GM12878 (cell line): ENCODE results near the gene FKBP1B. TPM values are rescaled to one million over a fixed set of nuclear protein-coding genes. Genes with fewer than 3 reads are reported as not detected.

Experiments
- ATAC-seq: fragments of 200-7000 bp; cut with Tn5 transposase; 3 replicates; pipeline ENCODE4 v1.9.1; 2020; ENCODE audit warnings: mild to moderate bottlenecking, moderate library complexity
- BruUV-seq: library from RNA; stranded (reverse); fragments of 400-500 nt; replicated peaks from 2 replicates; lab custom pipeline; 2021; lab: Mats Ljungman, UMichigan
- CTCF ChIA-PET: fragments of 300-600 bp; sonication (Branson Sonifier 250); formaldehyde crosslinking; extraction: SDS; loops from one replicate; lab custom pipeline; 2021; ENCODE audit warnings: inconsistent platforms; lab: Yijun Ruan, JAX
- POLR2A ChIA-PET: fragments of 350-600 bp; formaldehyde crosslinking; extraction: SDS; loops from one replicate; lab custom pipeline; 2021; ENCODE audit warnings: inconsistent platforms; lab: Charles Lee
- RAD21 ChIA-PET: fragments of 300-600 bp; sonication (Branson Sonifier 250); formaldehyde crosslinking; loops from one replicate; lab custom pipeline; 2023; ENCODE audit warnings: antibody characterized with exemption; ENCODE audit not compliant: unreplicated experiment; lab: Charles Lee
- SMC1A ChIA-PET: fragments of 300-600 bp; sonication (Branson Sonifier 250); formaldehyde crosslinking; loops from one replicate; lab custom pipeline; 2023; ENCODE audit not compliant: unreplicated experiment, uncharacterized antibody; lab: Charles Lee
- DNase-seq: peaks from one replicate; pipeline ENCODE4 v3.0.0-alpha.2; 2011; ENCODE audit warnings: low read depth, low spot score
- FAIRE-seq: peaks from 3 replicates; lab custom pipeline; 2011; peaks lifted over from hg19 to GRCh38; lab: Jason Lieb, UNC
- H2AFZ ChIP-seq: 2 replicates; pipeline ENCODE4 v1.6.0; 2011; ENCODE audit warnings: low read depth, low read length, control low read depth; ENCODE audit not compliant: control insufficient read depth
- H3K27ac ChIP-seq: 2 replicates; pipeline ENCODE4 v1.5.1; 2011; ENCODE audit warnings: control low read depth; ENCODE audit not compliant: control insufficient read depth, insufficient read depth
- H3K27me3 ChIP-seq, 2 experiments: replicated peaks in 1 of 2; 2 replicates each; pipeline versions ENCODE4 v1.6.0 to v1.6.1; 2011; ENCODE audit warnings: low read length in 1 of 2; ENCODE audit not compliant: control insufficient read depth in 2 of 2, insufficient read depth in 2 of 2
- H3K36me3 ChIP-seq, 2 experiments: 2 replicates each; pipeline ENCODE4 v1.5.1; 2011; ENCODE audit warnings: low read length in 1 of 2; ENCODE audit not compliant: control insufficient read depth in 2 of 2, insufficient read depth in 2 of 2
- H3K4me1 ChIP-seq: 2 replicates; pipeline ENCODE4 v1.6.1; 2011; ENCODE audit warnings: mild to moderate bottlenecking, low read length, moderate library complexity, mixed read lengths; ENCODE audit not compliant: control insufficient read depth, insufficient read depth
- H3K4me2 ChIP-seq: 2 replicates; pipeline ENCODE4 v1.6.0; 2011; ENCODE audit warnings: control low read depth; ENCODE audit not compliant: control insufficient read depth, insufficient read depth
- H3K4me3 ChIP-seq: fragments of 200-600 bp; sonication (generic); 2 replicates; pipeline ENCODE4 v1.5.1; 2016
- H3K79me2 ChIP-seq: 2 replicates; pipeline ENCODE4 v1.6.0; 2011; ENCODE audit warnings: low read length; ENCODE audit not compliant: control insufficient read depth, insufficient read depth
- H3K9ac ChIP-seq: 2 replicates; pipeline ENCODE4 v1.8.0; 2011; ENCODE audit warnings: low read length, control low read depth, mixed read lengths; ENCODE audit not compliant: control insufficient read depth, insufficient read depth
- H3K9me3 ChIP-seq: replicated peaks from 3 replicates; pipeline ENCODE4 v1.5.1; 2011; ENCODE audit warnings: mild to moderate bottlenecking, low read length; ENCODE audit not compliant: control insufficient read depth, insufficient read depth
- H4K20me1 ChIP-seq: 2 replicates; pipeline ENCODE4 v1.6.0; 2011; ENCODE audit not compliant: control insufficient read depth, insufficient read depth
- ESRRA ChIP-seq: IDR thresholded peaks from 2 replicates; pipeline ENCODE4 v1.6.1; 2012; ENCODE audit warnings: mild to moderate bottlenecking, low read length, improper control_type of control experiment
- ETV6 ChIP-seq, 2 experiments: fragments of 450-650 bp in 1 of 2; IDR thresholded peaks in 1 of 2; conservative IDR thresholded peaks in 1 of 2; 2 replicates each; pipeline ENCODE4 v1.6.1; 2014; ENCODE audit warnings: antibody characterized with exemption in 1 of 2, borderline replicate concordance in 1 of 2, low read depth in 1 of 2, mild to moderate bottlenecking in 1 of 2, moderate library complexity in 1 of 2
- MEF2B ChIP-seq: fragments of 450-650 bp; IDR thresholded peaks from 2 replicates; pipeline ENCODE4 v1.6.1; 2018; ENCODE audit warnings: mild to moderate bottlenecking, moderate library complexity; ENCODE audit not compliant: partially characterized antibody, poor library complexity, severe bottlenecking
- MLLT1 ChIP-seq: fragments of 450-650 bp; IDR thresholded peaks from 2 replicates; pipeline ENCODE4 v1.6.1; 2016; ENCODE audit warnings: mild to moderate bottlenecking
- NKRF ChIP-seq: fragments of 450-650 bp; conservative IDR thresholded peaks from 2 replicates; pipeline ENCODE4 v1.6.1; 2017; ENCODE audit warnings: mild to moderate bottlenecking, moderate library complexity
- RAD21 ChIP-seq: IDR thresholded peaks from 2 replicates; pipeline ENCODE4 v1.6.1; 2011; ENCODE audit warnings: mild to moderate bottlenecking, low read depth, low read length, moderate library complexity; ENCODE audit not compliant: insufficient read depth
- RBBP5 ChIP-seq: fragments of 200-600 bp; sonication (generic); conservative IDR thresholded peaks from 2 replicates; pipeline ENCODE4 v1.6.1; 2016
- SMAD1 ChIP-seq: fragments of 450-650 bp; IDR thresholded peaks from 2 replicates; pipeline ENCODE4 v1.6.1; 2018; ENCODE audit warnings: mild to moderate bottlenecking, low read depth; ENCODE audit not compliant: partially characterized antibody
- WRNIP1 ChIP-seq: IDR thresholded peaks from 2 replicates; pipeline ENCODE4 v1.6.1; 2011; ENCODE audit warnings: low read depth, low read length, improper control_type of control experiment, borderline replicate concordance
- ZZZ3 ChIP-seq: IDR thresholded peaks from 2 replicates; pipeline ENCODE4 v1.6.1; 2011; ENCODE audit warnings: low read depth; ENCODE audit not compliant: control insufficient read depth, insufficient read length
- WGBS: methylation state at CpG from one replicate; pipeline ENCODE4 v1.1.6; 2016; ENCODE audit warnings: low lambda C conversion rate; ENCODE audit not compliant: insufficient replicate concordance, insufficient coverage; ENCODE audit errors: missing lambda C conversion rate; 5-methylcytosine and 5-hydroxymethylcytosine counted together
- in situ Hi-C: fragments of 300-500 bp; cut with MboI; formaldehyde crosslinking; loops from 9 replicates; pipeline ENCODE4 v1.14.3; 2018; ENCODE audit warnings: mixed read lengths
- intact Hi-C: fragments of 100-400 bp; cut with micrococcal nuclease; formaldehyde crosslinking; loops from one replicate; pipeline ENCODE4 v1.14.2; 2022; ENCODE audit not compliant: unreplicated experiment
- polyA plus RNA-seq, 11 experiments: library from polyadenylated mRNA; depleted of rRNA in 4 of 11; unstranded in 6 of 11; stranded (reverse) in 5 of 11; fragments of >200 nt; fragmentation: Nextera tagmentation in 4 of 11; fragmentation: Illumina TruSeq in 1 of 11; extraction: Ambion mirVana in 4 of 11; extraction: Trizol in 1 of 11; gene quantifications; 1 replicate in 1 of 11; 2 replicates in 10 of 11; pipeline versions ENCODE4 v1.2.1 to v1.2.3, GENCODE V29; 2011 to 2016; ENCODE audit warnings: inconsistent platforms in 2 of 11, missing spikeins in 2 of 11, low read depth in 1 of 11
- total RNA-seq, 4 experiments: library from RNA; depleted of rRNA in 3 of 4; stranded (reverse); fragments of >200 nt in 3 of 4; fragmentation: Illumina TruSeq in 1 of 4; extraction: Trizol in 1 of 4; gene quantifications; 2 replicates each; pipeline versions ENCODE4 v1.2.1 to v1.2.3, GENCODE V29; 2013 to 2021
- TF ChIP-seq, protein P1 (sequence below): IDR thresholded peaks from 2 replicates; pipeline ENCODE4 v1.6.1; 2011; ENCODE audit warnings: borderline replicate concordance, low read depth, mild to moderate bottlenecking, moderate library complexity, low read length; ENCODE audit not compliant: insufficient read depth, poor library complexity, severe bottlenecking

Gene FKBP1B
- total and polyA plus RNA-seq, 10 of the 15 experiments (the other 5 are each of a cell fraction or from before 2014, with no cell fraction given): 0.18 to 0.53 (median 0.24) TPM

- TF ChIP-seq ETV6 (conservative IDR thresholded peaks at IDR 0.05 in 1 of 2, IDR thresholded peaks at IDR 0.05 in 1 of 2; ENCODE audit: borderline replicate concordance in 1 of 2, low read depth in 1 of 2) (no peak), SMAD1 (no peak), MLLT1 (no peak), ESRRA (no peak), MEF2B (no peak), ZZZ3 (no peak), RAD21 (no peak), NKRF (no peak), RBBP5 (no peak), WRNIP1 (no peak)
- TF ChIP-seq, protein P1, sequence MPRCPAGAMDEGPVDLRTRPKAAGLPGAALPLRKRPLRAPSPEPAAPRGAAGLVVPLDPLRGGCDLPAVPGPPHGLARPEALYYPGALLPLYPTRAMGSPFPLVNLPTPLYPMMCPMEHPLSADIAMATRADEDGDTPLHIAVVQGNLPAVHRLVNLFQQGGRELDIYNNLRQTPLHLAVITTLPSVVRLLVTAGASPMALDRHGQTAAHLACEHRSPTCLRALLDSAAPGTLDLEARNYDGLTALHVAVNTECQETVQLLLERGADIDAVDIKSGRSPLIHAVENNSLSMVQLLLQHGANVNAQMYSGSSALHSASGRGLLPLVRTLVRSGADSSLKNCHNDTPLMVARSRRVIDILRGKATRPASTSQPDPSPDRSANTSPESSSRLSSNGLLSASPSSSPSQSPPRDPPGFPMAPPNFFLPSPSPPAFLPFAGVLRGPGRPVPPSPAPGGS: no peak
- H3K36me3 ChIP-seq: no peaks in the 10 kb centered on the region; a peak in 2 of 4 replicates
- no peaks in the 10 kb centered on the region for H3K27me3 ChIP-seq
- no TSS peak for BruUV-seq
- RAD21 ChIA-PET: interaction anchor here (0.5 to 3.8 kb wide), 8 partner anchors 9 to 260 kb away, joined by 4 to 98 read pairs (median 8); partner anchors contain the start of genes ATAD2B, SF3B6 and WDCP
- ATAC-seq: no peak
- peak overlapping the region; percentile 95 for H3K4me2 ChIP-seq
- POLR2A ChIA-PET: interaction anchor here (1.5 to 3.3 kb wide), 3 partner anchors 9 to 38 kb away, joined by 3 to 14 read pairs (median 4); partner anchors contain the start of genes FAM228B, PFN4, SF3B6 and WDCP
- intact Hi-C loops (loop anchor here (2.0 kb wide), 2 partner anchors 64 to 158 kb away; partner anchors contain the start of gene ATAD2B), in situ Hi-C loops (loop anchor here (5.0 kb wide), 1 partner anchor 258 kb away; no protein-coding TSS in a partner anchor)
- no peak for DNase-seq
- CTCF ChIA-PET: interaction anchor here (0.8 to 5.2 kb wide), 23 partner anchors 9 to 305 kb away, joined by 3 to 105 read pairs (median 6); partner anchors contain the start of genes ATAD2B, FAM228B and SF3B6
- H2AFZ ChIP-seq: peak overlapping the region; percentile 98
- H3K27ac ChIP-seq: peak overlapping the region; percentile 87
- H3K9me3 ChIP-seq: no peaks in the 10 kb centered on the region
- no peaks in the 10 kb centered on the region for H3K79me2 ChIP-seq
- 68% methylated on average over 11 of the region's 11 CpGs for WGBS
- SMC1A ChIA-PET: interaction anchor here (1.0 to 3.4 kb wide), 10 partner anchors 38 to 271 kb away, joined by 3 to 44 read pairs (median 6); partner anchors contain the start of genes ATAD2B, FAM228B, PFN4 and WDCP
- H3K4me3 ChIP-seq: peak overlapping the region; percentile 70
- no peaks in the 10 kb centered on the region for H4K20me1 ChIP-seq
- FAIRE-seq: peak; percentile 71
- H3K9ac ChIP-seq: peak overlapping the region; percentile 89
- H3K4me1 ChIP-seq: peaks cover 12% of the 10 kb centered on the region
Observed at GRCh38 chr2:24085200-24085489, 35.6 kb downstream of the FKBP1B start.
